Activated CD8-positive, alpha-beta T cell treated with anti-CD3 and anti-CD28 coated beads, Interleukin-2, amount 10 ng/mL, durations not matched to agents 7 days and 5 days (primary cell): ENCODE data around the gene NPB. TPM values are rescaled to one million over a fixed set of nuclear protein-coding genes. Genes with fewer than 3 reads are reported as not detected.
A peak's percentile ranks its signal among the peaks of the same experiment; 100 is the strongest.

Source experiments
- ATAC-seq: fragments of 150-1000 bp; cut with Tn5 transposase; one replicate; pipeline ENCODE4 v1.10.0; 2021; ENCODE audit warnings: moderate library complexity
- CTCF ChIA-PET: fragments of 350-600 bp; sonication (Branson Sonifier 250); formaldehyde crosslinking; loops from one replicate; lab custom pipeline; 2021; ENCODE audit warnings: antibody characterized with exemption; lab: Charles Lee
- POLR2A ChIA-PET: fragments of 350-600 bp; sonication (Branson Sonifier 250); formaldehyde crosslinking; loops from one replicate; lab custom pipeline; 2021; ENCODE audit warnings: antibody characterized with exemption; lab: Charles Lee
- DNase-seq: peaks from one replicate; pipeline ENCODE4 v3.0.0-alpha.2; 2020
- H3K27ac Mint-ChIP-seq: one replicate; pipeline ENCODE4 v1.8.0; 2021; ENCODE audit warnings: mild to moderate bottlenecking, mixed read lengths
- H3K27me3 Mint-ChIP-seq: one replicate; pipeline ENCODE4 v1.8.0; 2021; ENCODE audit warnings: low read depth, mixed read lengths
- H3K36me3 Mint-ChIP-seq: one replicate; pipeline ENCODE4 v1.8.0; 2021; ENCODE audit warnings: low read depth, mixed read lengths
- H3K4me1 Mint-ChIP-seq: one replicate; pipeline ENCODE4 v1.8.0; 2021; ENCODE audit warnings: low read depth, mixed read lengths
- H3K4me3 Mint-ChIP-seq: one replicate; pipeline ENCODE4 v1.8.0; 2021; ENCODE audit warnings: mild to moderate bottlenecking, mixed read lengths
- H3K9me3 Mint-ChIP-seq: one replicate; pipeline ENCODE4 v1.8.0; 2022; ENCODE audit warnings: mixed read lengths; ENCODE audit not compliant: insufficient read depth
- total RNA-seq, 2 experiments: library from RNA; stranded (reverse); gene quantifications; one replicate each; pipeline ENCODE4 v1.2.3, GENCODE V29; 2021

The NPB gene
- total RNA-seq, 2 experiments from 2014 or later, result 0.18 to 0.55 TPM

DNA sequence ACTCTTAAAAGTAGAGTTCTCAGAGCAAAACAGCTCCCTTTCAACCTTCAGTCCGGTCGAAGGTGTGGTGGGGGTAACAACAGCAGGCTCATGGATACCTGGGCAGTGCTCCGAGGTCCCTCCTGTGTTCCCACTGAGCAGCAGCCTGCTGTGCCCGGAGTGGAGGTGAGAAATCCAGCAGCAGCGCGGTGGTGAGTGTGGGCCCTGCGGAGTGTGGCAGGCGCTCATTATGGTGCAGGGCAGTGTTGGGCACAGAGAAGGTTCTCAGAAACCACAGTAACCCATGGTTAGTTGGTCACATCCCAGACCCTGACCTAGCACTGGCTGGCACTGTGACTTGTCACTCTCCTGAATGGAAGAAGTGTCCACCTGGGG is 36.7 kb upstream of the NPB start:
- CTCF ChIA-PET, result no interaction called here
- Mint-ChIP-seq H3K36me3 (peaks cover 58% of the 10 kb centered on the region), H3K27ac (peak overlapping the region; percentile 81), H3K9me3 (no peaks in the 10 kb centered on the region), H3K27me3 (no peaks in the 10 kb centered on the region), H3K4me3 (peak overlapping the region; percentile 15), H3K4me1 (peaks cover 50% of the 10 kb centered on the region)
- ATAC-seq, result no peak
- POLR2A ChIA-PET, result interaction anchor here (0.9 to 2.0 kb wide), 2 partner anchors 22 to 26 kb away, joined by 3 to 7 read pairs; partner anchors contain the start of genes ALYREF and ANAPC11
- no peak for DNase-seq

DNA sequence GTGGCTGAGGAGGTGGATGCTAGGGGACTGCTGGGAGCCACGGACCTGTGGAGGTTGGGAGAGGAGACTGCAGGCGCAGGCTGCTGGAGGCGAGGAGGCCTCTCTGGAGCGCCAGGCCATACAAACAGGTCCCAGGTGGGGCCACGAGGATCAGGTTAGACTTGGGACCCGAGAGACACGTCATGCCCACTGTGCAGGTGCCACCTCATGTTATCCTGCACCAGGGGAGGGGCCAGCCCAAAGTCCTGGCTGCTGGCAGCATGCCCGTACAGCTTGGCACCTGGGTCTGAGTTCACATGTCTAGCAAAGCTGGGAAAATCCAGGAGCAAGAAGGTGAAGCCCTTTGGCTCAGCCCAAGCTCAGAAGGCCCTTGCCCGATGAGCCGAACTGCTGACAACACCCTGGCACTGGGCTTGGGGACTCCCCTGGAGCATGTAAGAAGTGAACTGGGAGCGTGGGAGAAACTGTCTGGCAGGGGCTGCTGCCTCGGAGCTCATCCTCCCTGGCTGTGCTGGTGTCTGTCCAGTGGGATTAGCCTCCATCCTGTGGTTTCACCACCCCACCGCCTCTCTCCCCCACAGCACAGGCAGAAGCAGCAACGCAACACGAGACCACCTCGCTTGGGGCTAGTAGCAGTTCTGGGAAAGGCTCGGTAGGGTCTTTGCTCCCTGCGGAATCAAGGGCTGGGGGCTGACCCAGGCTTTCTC is 36.2 kb upstream of the NPB start:
- no peaks in the 10 kb centered on the region for H3K9me3 Mint-ChIP-seq
- peak overlapping the region; percentile 15 for H3K4me3 Mint-ChIP-seq
- no peaks in the 10 kb centered on the region for H3K27me3 Mint-ChIP-seq

DNA sequence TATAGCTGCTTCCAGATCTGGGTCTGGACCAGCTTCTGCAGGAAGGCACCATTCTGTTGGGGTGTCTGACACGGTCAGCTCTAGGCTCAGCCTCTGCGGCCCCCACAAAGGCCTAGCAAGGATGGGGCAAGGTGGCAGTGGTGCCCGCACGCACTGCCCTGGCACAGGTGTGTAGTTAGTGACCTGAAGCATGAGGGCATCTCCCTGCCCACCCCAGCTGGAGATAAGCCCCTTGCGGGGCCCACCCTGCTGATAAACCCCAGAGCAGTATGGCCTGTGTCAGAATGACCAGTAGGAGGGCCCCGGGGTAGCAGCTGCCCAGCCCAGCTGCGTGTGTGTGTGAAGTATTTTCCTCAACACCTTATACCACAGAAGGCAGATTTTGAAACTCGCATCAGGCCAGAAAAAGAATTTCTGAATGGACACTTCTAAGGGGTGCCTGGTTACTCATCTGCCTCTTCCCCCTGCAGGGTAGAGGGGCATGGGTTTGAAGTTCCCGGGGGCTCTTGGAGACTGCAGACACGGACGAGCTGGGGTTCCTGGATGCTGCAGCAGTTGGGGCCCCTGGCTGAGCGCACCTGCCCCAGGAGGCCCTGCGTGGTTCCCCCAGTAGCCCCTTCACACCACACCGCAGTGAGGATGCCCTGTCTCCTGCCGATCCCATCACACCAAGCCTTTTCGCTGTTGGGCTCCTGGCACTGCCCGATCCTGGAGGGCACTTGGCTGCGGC is 35.4 kb upstream of the NPB start:
- CTCF ChIA-PET, result no interaction called here
- H3K27me3 Mint-ChIP-seq, result no peaks in the 10 kb centered on the region
- H3K4me1 Mint-ChIP-seq, result peaks cover 50% of the 10 kb centered on the region
- H3K4me3 Mint-ChIP-seq, result peak overlapping the region; percentile 40
- DNase-seq (no peak), ATAC-seq (no peak)
- H3K27ac Mint-ChIP-seq, result peak overlapping the region; percentile 84
- no peaks in the 10 kb centered on the region for H3K9me3 Mint-ChIP-seq
- POLR2A ChIA-PET, result interaction anchor here (0.9 to 2.0 kb wide), 3 partner anchors 20 to 163 kb away, joined by 3 to 7 read pairs (median 3); partner anchors contain the start of genes ALYREF, ANAPC11 and MRPL12
- H3K36me3 Mint-ChIP-seq, result peaks cover 57% of the 10 kb centered on the region

More for the DNA sequence above, 36.2 kb upstream of the NPB start:
- peaks cover 50% of the 10 kb centered on the region for H3K4me1 Mint-ChIP-seq
- peaks cover 59% of the 10 kb centered on the region for H3K36me3 Mint-ChIP-seq
- ATAC-seq (no peak), DNase-seq (no peak)
- H3K27ac Mint-ChIP-seq, result peak overlapping the region; percentile 81
- POLR2A ChIA-PET, result interaction anchor here (0.9 to 2.0 kb wide), 2 partner anchors 21 to 26 kb away, joined by 3 to 7 read pairs; partner anchors contain the start of genes ALYREF and ANAPC11
- CTCF ChIA-PET, result no interaction called here

DNA sequence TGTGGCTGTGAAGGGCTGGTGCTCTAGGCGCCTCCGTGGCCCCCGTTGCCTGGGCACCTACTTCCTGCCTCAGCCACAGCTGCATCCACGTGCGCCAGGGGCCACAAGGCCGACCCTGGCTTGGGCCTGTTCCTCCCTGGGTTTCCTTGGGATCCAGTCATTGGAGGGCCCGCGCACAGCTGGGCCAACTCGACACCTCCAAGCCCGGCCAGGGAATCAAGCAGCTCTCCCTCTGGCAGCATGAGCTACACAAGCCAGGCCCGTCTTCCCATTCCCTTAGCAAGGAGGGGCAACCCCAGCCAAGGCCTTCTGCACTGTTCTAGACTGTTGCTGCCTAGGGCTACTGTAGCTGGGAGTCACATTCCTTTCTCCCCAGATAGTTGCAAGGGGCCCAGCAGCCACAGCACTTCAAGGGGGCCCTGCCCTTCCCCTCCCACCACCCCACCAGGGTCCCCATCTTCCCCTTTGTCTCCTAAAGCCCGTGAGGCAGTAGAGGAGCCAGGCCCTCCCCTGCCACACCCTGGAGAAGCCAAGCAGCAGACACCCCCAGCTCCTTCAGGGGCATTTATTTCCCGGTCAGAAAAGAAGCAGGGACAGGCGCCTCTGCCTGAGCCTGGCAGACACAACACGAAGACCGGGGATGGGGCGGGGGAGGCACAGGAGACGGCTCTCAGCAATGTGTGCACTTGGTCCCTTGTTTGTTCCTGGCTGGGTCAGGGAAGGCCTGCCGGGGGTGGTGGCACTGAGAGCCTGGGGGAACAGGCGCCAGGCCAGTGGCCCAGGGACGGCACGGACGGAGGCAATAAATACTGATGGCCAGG is 34.7 kb upstream of the NPB start:
- ATAC-seq (no peak), DNase-seq (peak; percentile 38)
- H3K36me3 Mint-ChIP-seq, result peaks cover 57% of the 10 kb centered on the region
- peak overlapping the region; percentile 84 for H3K27ac Mint-ChIP-seq
- no peaks in the 10 kb centered on the region for H3K9me3 Mint-ChIP-seq
- POLR2A ChIA-PET, result interaction anchor here (1.1 to 2.0 kb wide), 2 partner anchors 24 to 164 kb away, joined by 3 to 7 read pairs; partner anchors contain the start of genes ALYREF, ANAPC11 and MRPL12
- no peaks in the 10 kb centered on the region for H3K27me3 Mint-ChIP-seq
- H3K4me3 Mint-ChIP-seq, result peak overlapping the region; percentile 40
- peaks cover 54% of the 10 kb centered on the region for H3K4me1 Mint-ChIP-seq
- CTCF ChIA-PET, result no interaction called here

DNA sequence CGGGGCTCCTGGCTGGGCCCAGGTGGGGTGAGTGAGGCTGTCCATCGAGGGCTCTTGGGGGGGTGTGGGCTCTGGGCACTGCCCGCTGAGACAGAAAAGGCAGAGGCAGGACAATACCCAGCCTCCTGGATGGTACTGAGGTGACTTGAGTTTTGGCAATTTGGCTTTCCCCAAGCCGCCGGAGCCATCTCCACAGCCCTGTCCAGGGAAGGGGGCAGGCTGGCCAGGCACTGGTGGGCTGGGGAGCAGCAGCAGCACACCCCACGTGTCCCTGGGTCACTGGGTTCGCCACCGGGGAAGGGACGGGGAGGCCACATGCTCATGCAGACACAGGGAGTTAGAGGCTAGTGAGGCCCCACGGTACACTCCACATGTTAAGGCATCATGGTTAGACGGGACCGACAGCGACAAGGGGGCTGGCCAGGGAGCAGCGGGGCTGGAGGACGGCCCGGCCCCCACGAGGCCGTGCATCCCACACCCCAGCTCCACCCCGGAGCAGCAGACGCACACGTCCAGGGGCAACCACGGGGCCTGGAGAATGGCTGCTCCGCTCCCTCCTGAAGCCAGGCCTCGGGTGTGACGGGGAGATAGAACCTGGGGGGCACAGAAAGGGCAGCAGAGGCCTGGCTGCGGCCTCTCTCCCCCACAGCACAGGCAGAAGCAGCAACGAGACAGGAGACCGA is 33.9 kb upstream of the NPB start:
- H3K9me3 Mint-ChIP-seq, result no peaks in the 10 kb centered on the region
- POLR2A ChIA-PET, result interaction anchor here (0.9 kb wide), 1 partner anchor 7 kb away, joined by 3 read pairs; the partner anchor contains the start of gene P4HB
- peak overlapping the region; percentile 84 for H3K27ac Mint-ChIP-seq
- peaks cover 54% of the 10 kb centered on the region for H3K4me1 Mint-ChIP-seq
- H3K4me3 Mint-ChIP-seq, result peak overlapping the region; percentile 15
- no peak for ATAC-seq
- DNase-seq, result no peak
- no peaks in the 10 kb centered on the region for H3K27me3 Mint-ChIP-seq
- H3K36me3 Mint-ChIP-seq, result peaks cover 58% of the 10 kb centered on the region
- CTCF ChIA-PET, result no interaction called here

DNA sequence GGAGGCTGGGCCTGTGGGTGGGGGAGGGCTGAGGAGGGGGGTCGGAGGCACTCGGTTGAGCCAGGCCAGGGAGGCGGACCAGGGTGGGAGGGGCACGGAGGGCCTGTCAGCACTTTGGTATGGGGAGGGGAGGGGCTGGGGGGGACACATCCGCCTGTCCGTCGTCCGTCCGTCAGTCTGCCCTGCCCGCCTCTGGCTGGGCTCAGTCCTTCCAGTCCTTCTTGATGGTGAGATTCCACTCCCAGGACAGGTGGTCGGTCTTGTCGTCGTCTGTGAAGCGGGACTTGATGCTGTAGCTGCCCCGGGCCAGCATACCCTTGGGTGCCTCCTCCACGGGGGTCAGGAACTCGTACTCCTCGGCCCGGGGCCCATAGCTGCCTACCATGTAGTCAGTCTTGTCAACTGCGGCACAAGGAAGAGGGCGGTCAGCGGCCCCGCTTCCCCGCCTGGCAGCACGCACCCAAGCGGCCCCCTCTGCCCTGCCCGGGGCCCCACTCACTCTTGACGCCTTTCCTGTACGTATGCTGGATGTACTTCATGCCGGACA is 33.3 kb upstream of the NPB start:
- peak overlapping the region; percentile 90 for H3K4me3 Mint-ChIP-seq
- H3K27ac Mint-ChIP-seq, result peak overlapping the region; percentile 96
- no peaks in the 10 kb centered on the region for H3K9me3 Mint-ChIP-seq
- ChIA-PET CTCF (interaction anchor here (0.6 to 2.6 kb wide), 7 partner anchors 10 to 133 kb away, joined by 3 to 11 read pairs (median 5); partner anchors contain the start of gene MAFG), POLR2A (interaction anchor here (0.9 to 2.6 kb wide), 5 partner anchors 8 to 355 kb away, joined by 3 to 23 read pairs (median 4); partner anchors contain the start of genes ACTG1, ALYREF, ANAPC11 and MRPL12)
- DNase-seq (no peak), ATAC-seq (no peak)
- no peaks in the 10 kb centered on the region for H3K27me3 Mint-ChIP-seq
- H3K36me3 Mint-ChIP-seq, result peaks cover 52% of the 10 kb centered on the region
- H3K4me1 Mint-ChIP-seq, result peaks cover 49% of the 10 kb centered on the region

DNA sequence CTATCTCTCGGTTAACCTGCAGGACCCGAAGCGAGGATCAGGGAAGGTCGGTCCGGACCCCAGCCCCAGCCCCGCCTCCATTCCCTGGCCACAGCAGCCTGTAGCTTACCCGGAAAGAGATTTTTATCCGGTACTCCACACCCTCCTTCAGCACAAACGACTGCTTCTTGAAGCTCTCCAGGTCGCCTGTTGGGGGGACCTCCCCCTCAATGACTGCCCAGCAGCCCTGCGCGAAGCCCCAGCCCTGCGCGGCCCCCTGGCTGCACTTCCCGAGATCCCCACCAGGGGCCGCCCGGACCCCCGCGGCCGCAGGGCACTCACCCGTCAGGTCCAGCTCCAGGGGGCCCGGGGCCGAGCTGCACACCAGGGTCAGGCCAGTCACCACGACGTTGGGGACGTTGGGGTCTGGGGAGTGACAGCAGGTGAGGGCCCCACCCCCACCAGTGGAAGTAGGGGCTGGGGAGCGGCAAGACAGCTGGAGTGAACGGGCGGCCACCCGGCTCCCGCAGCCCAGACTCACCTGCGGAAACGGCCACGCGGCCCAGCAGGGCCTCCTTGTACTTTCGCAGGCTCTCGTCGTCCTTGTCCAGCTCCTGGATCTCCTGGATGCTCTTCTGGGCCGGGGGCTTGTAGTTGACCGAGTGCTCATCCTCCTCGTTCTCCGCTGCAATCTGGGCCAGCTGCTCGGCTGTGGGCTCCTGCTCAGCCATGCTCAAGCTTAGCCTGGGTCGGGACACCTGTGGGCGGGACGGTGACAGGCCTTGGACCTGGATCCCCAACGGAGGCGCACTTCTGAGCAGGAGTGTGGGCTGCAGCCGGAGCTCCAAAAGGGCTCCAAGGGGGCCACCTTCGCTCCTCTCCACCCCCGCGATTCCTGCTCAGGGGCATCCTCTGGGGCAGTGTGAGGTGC is 32.6 kb upstream of the NPB start:
- ATAC-seq, result peak; percentile 6
- Mint-ChIP-seq H3K27ac (peak overlapping the region; percentile 96), H3K27me3 (no peaks in the 10 kb centered on the region), H3K4me3 (peak overlapping the region; percentile 90), H3K36me3 (peaks cover 48% of the 10 kb centered on the region), H3K9me3 (no peaks in the 10 kb centered on the region), H3K4me1 (peaks cover 46% of the 10 kb centered on the region)
- ChIA-PET CTCF (interaction anchor here (0.6 to 2.6 kb wide), 12 partner anchors 8 to 152 kb away, joined by 3 to 11 read pairs (median 4); partner anchors contain the start of genes MAFG and P4HB), POLR2A (interaction anchor here (0.9 to 2.6 kb wide), 11 partner anchors 8 to 429 kb away, joined by 3 to 23 read pairs (median 7); partner anchors contain the start of genes ACTG1, ALYREF, ANAPC11 and MRPL12)
- peak; percentile 53 for DNase-seq

DNA sequence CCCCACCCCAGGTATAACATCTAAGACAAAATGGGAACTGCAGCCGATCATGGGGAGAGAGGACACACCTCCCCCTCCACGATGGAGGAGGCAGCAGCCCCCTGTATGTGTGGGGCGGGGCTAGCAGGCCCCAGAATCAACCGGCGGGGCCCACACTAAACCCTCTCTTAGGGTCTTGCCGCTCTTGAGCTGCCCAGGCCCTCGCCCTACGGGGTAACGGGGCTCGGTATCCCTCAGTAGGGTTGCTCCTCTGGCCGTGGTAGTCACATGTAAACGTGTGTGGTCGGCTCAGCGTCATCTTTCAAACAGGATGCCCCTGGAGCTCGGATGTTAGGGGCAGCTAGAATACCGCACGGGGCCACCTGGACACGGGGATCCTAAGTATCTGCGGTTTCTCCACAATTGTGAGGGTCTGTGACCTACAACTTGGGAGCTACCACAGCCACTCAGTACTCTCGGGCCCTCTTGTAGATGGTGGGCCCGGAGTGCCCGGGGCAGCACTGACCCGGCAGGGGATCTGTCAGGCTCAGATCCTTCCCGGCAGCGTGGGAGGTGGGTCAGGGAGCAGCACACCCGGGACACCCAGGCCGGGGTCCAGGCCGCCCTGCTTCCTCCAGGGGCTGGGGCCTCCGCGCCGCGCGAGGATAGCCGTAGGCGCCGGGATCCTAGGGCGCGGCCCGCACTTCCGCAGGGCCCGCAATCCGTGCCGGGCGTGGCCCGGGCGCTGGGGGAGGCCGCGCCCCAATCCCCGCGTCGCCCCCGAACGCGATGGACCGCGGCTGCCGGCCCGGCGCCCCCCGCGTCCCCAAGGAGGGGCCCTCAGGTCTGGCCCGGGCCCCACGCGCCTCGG is 31.7 kb upstream of the NPB start:
- H3K4me1 Mint-ChIP-seq, result peaks cover 45% of the 10 kb centered on the region
- H3K27me3 Mint-ChIP-seq, result no peaks in the 10 kb centered on the region
- peaks cover 47% of the 10 kb centered on the region for H3K36me3 Mint-ChIP-seq
- DNase-seq, result peak; percentile 77
- peak overlapping the region; percentile 90 for H3K4me3 Mint-ChIP-seq
- CTCF ChIA-PET, result interaction anchor here (1.2 to 2.6 kb wide), 9 partner anchors 9 to 151 kb away, joined by 3 to 11 read pairs (median 5); partner anchors contain the start of genes MAFG and P4HB
- POLR2A ChIA-PET, result interaction anchor here (0.5 to 2.6 kb wide), 15 partner anchors 9 to 447 kb away, joined by 3 to 23 read pairs (median 6); partner anchors contain the start of genes ALYREF, ANAPC11, CD7 and MRPL12
- H3K9me3 Mint-ChIP-seq, result no peaks in the 10 kb centered on the region
- H3K27ac Mint-ChIP-seq, result peak overlapping the region; percentile 96
- peak; percentile 53 for ATAC-seq

DNA sequence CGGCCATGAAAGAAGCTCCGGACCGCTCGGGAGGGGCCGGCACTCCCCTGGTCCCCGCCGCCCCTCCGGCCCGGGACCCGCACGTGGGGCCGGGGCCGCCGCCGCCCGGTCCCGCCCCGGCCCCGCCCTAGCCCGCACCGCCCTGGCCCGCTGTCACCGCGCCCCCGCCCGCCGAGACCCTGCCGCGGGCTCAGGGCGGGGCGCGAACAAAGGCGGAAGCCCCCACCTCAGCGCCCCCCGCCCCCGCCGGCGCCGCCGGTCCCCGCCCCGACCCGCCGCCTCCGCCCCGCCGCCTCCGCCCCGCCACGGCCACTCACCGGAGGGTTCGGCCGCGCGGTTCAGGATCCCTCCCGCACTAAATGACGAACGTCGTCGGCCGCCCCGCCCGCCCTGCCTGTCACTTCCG is 31.1 kb upstream of the NPB start, which contains the start of gene ARHGDIA:
Gene ARHGDIA (minus strand): TSS at position 357 of the 406 bp plus-strand sequence. CDS start 1,407 bp downstream, outside the sequence.
- ChIA-PET CTCF (interaction anchor here (1.7 to 2.6 kb wide), 2 partner anchors 10 to 57 kb away, joined by 5 to 7 read pairs; partner anchors contain the start of genes MAFG and P4HB), POLR2A (interaction anchor here (0.5 to 2.6 kb wide), 9 partner anchors 9 to 446 kb away, joined by 3 to 23 read pairs (median 6); partner anchors contain the start of genes ALYREF, ANAPC11, CD7 and P4HB)
- peaks cover 42% of the 10 kb centered on the region for H3K36me3 Mint-ChIP-seq
- ATAC-seq, result peak; percentile 67
- H3K27ac Mint-ChIP-seq, result peak within 1 kb of the TSS; percentile 97
- no peaks in the 10 kb centered on the region for H3K9me3 Mint-ChIP-seq
- no peak for DNase-seq
- H3K4me3 Mint-ChIP-seq, result peak within 1 kb of the TSS; percentile 90
- peaks cover 41% of the 10 kb centered on the region for H3K4me1 Mint-ChIP-seq
- H3K27me3 Mint-ChIP-seq, result no peaks in the 10 kb centered on the region
